ENCODE measurements around the gene UBL3.

The UBL3 gene

DNA sequence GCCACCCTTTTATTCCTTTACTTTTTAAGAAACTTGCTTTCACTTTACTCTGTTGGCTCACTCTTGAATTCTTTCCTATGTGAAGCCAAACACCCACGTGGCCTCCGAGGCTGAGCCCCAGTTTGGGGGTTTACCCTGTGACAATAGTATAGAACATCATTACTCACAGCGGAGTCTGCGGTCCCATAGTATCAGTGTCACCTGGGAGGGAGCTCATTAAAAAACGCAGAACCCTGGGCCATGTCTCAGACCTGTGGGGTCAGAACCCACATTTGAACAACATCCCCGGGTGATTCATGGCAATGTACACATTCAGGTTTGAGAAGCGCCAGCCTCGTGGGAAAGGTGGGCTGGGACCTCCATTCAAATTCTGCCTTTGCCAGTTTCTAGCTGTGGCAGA is 36.0 kb upstream of the UBL3 start:
- Histone ChIP-seq H4K20me1 (ENCODE audit: insufficient read depth, low read length) (no peaks in the 10 kb centered on the region), H2AFZ (ENCODE audit: low read depth, low read length) (no peak overlapping the region), H3K36me3 (replicated peaks; ENCODE audit: low read depth, low read length) (no peaks in the 10 kb centered on the region), H3K4me3 (ENCODE audit: low read length) (no peak overlapping the region), H3K4me1 (ENCODE audit: low read length) (no peaks in the 10 kb centered on the region), H3K9me3 (ENCODE audit: insufficient read depth, low read length) (no peaks in the 10 kb centered on the region), H3K4me2 (ENCODE audit: low read length) (no peak overlapping the region), H3K27ac (ENCODE audit: low read length) (no peak overlapping the region), H3K79me2 (ENCODE audit: low read length) (no peaks in the 10 kb centered on the region), H3K9ac (ENCODE audit: low read length) (no peak overlapping the region), H3K27me3 (ENCODE audit: low read depth, low read length) (no peaks in the 10 kb centered on the region)
- TF ChIP-seq CTCF (IDR thresholded peaks at IDR 0.05; ENCODE audit: low read depth, low read length) (no peak), EZH2phosphoT487 (IDR thresholded peaks at IDR 0.05; ENCODE audit: low read depth) (no peak)

DNA sequence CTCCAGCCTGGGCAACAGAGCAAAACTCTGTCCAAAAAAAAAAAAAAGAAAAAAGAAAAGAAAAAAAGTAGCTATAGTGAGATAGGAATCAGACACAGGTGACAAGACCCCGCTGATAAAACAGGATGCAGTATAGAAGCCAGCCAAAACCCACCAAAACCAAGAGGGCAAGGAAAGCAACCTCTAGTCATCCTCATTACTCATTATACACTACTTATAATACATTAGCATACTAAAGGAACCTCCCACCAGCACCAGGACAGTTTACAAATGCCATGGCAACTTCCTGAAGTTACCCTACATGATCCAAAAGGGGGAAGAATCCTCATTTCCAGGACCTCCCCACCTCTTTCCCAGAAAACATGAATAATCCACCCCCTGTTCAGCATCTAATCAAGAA is 35.6 kb upstream of the UBL3 start:
- H3K79me2 ChIP-seq (ENCODE audit: low read length) = no peaks in the 10 kb centered on the region
- no peak overlapping the region for H3K4me2 ChIP-seq (ENCODE audit: low read length)
- no peak overlapping the region for H3K27ac ChIP-seq (ENCODE audit: low read length)
- no peak for TF ChIP-seq EZH2phosphoT487 (IDR thresholded peaks at IDR 0.05; ENCODE audit: low read depth)
- TF ChIP-seq CTCF (IDR thresholded peaks at IDR 0.05; ENCODE audit: low read depth, low read length) = no peak
- no peaks in the 10 kb centered on the region for H3K4me1 ChIP-seq (ENCODE audit: low read length)
- H3K9ac ChIP-seq (ENCODE audit: low read length) = no peak overlapping the region
- H2AFZ ChIP-seq (ENCODE audit: low read depth, low read length) = no peak overlapping the region
- no peak overlapping the region for H3K4me3 ChIP-seq (ENCODE audit: low read length)
- H4K20me1 ChIP-seq (ENCODE audit: insufficient read depth, low read length) = no peaks in the 10 kb centered on the region
- no peaks in the 10 kb centered on the region for H3K36me3 ChIP-seq (replicated peaks; ENCODE audit: low read depth, low read length)
- no peaks in the 10 kb centered on the region for H3K27me3 ChIP-seq (ENCODE audit: low read depth, low read length)
- H3K9me3 ChIP-seq (ENCODE audit: insufficient read depth, low read length) = no peaks in the 10 kb centered on the region

DNA sequence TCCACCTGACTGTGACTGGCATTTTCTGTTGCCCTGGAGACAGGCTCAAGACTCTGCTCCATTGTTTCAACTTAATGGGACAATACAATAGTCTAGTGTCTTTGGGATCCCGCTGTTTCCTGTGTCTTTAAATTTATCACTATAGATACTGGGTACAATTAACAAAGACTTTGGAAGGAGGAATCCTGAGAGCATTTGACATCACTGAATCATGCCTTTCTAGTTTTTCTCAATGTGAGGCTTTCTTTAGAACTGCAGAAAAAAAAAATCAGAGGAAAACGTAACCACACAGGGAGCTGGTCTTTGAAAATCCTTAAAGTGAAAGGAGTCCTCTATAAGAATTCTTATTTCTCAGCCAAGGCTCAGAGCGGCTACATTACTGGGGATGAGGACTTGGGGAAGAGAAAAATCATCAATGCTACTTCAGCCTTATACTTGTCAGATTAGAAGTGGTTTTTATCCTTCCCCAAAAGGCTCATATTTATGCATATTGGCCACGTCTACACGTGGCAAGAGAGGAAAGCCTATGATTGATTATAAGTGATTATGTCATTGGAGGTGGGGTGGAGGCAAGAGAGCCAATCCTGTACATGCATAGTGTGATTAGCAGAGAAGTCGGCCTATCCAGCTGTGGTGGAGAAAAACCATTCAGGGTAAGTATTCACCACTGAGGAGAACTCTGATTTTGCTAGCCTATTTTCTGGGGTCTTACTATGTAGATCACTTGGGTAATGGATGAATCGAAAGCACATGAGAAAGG is 34.4 kb upstream of the UBL3 start:
- no peak for TF ChIP-seq EZH2phosphoT487 (IDR thresholded peaks at IDR 0.05; ENCODE audit: low read depth)
- no peak for TF ChIP-seq CTCF (IDR thresholded peaks at IDR 0.05; ENCODE audit: low read depth, low read length)
- H4K20me1 ChIP-seq (ENCODE audit: insufficient read depth, low read length) = no peaks in the 10 kb centered on the region
- H3K27ac ChIP-seq (ENCODE audit: low read length) = no peak overlapping the region
- H3K27me3 ChIP-seq (ENCODE audit: low read depth, low read length) = no peaks in the 10 kb centered on the region
- H2AFZ ChIP-seq (ENCODE audit: low read depth, low read length) = no peak overlapping the region
- H3K4me2 ChIP-seq (ENCODE audit: low read length) = no peak overlapping the region
- no peaks in the 10 kb centered on the region for H3K36me3 ChIP-seq (replicated peaks; ENCODE audit: low read depth, low read length)
- no peak overlapping the region for H3K9ac ChIP-seq (ENCODE audit: low read length)
- H3K4me3 ChIP-seq (ENCODE audit: low read length) = no peak overlapping the region
- no peaks in the 10 kb centered on the region for H3K4me1 ChIP-seq (ENCODE audit: low read length)
- no peaks in the 10 kb centered on the region for H3K9me3 ChIP-seq (ENCODE audit: insufficient read depth, low read length)
- no peaks in the 10 kb centered on the region for H3K79me2 ChIP-seq (ENCODE audit: low read length)

GRCh38 chr13:29883941-29884518 is 33.6 kb upstream of the UBL3 start:
- no peak overlapping the region for H3K9ac ChIP-seq (ENCODE audit: low read length)
- TF ChIP-seq EZH2phosphoT487 (IDR thresholded peaks at IDR 0.05; ENCODE audit: low read depth) = no peak
- no peak for TF ChIP-seq CTCF (IDR thresholded peaks at IDR 0.05; ENCODE audit: low read depth, low read length)

More at GRCh38 chr13:29883941-29884518, 33.6 kb upstream of the UBL3 start:
- Histone ChIP-seq H2AFZ (ENCODE audit: low read depth, low read length) (no peak overlapping the region), H4K20me1 (ENCODE audit: insufficient read depth, low read length) (no peaks in the 10 kb centered on the region), H3K27ac (ENCODE audit: low read length) (no peak overlapping the region), H3K4me3 (ENCODE audit: low read length) (no peak overlapping the region), H3K9me3 (ENCODE audit: insufficient read depth, low read length) (no peaks in the 10 kb centered on the region), H3K4me1 (ENCODE audit: low read length) (no peaks in the 10 kb centered on the region), H3K4me2 (ENCODE audit: low read length) (no peak overlapping the region), H3K27me3 (ENCODE audit: low read depth, low read length) (peaks cover 3% of the 10 kb centered on the region; the same call in 1 of the 2 replicates), H3K36me3 (replicated peaks; ENCODE audit: low read depth, low read length) (no peaks in the 10 kb centered on the region), H3K79me2 (ENCODE audit: low read length) (no peaks in the 10 kb centered on the region)

Measured in OCI-LY3 (cell line).